HepG2 (cell line): Measurements from ENCODE around the gene NLRC5.

Experiments used
- ARID4A ChIP-seq: sonication (generic); formaldehyde crosslinking; IDR thresholded peaks from 2 replicates; pipeline ENCODE4 v1.5.0; 2020; ENCODE audit warnings: mild to moderate bottlenecking, missing genetic modification reagents, borderline replicate concordance
- ELK4 ChIP-seq: sonication (generic); formaldehyde crosslinking; IDR thresholded peaks from 2 replicates; pipeline ENCODE4 v1.9.0; 2021; ENCODE audit warnings: missing genetic modification reagents, borderline replicate concordance
- HNF1B ChIP-seq: sonication (generic); formaldehyde crosslinking; IDR thresholded peaks from 2 replicates; pipeline ENCODE4 v1.5.1; 2020; ENCODE audit warnings: mild to moderate bottlenecking, moderate library complexity, missing genetic modification reagents
- IKZF5 ChIP-seq: IDR thresholded peaks from 2 replicates; pipeline ENCODE4 v1.6.1; 2018; ENCODE audit warnings: missing genetic modification reagents, mild to moderate bottlenecking, missing compliant biosample characterization
- MAZ ChIP-seq, 2 experiments: sonication (generic) in 1 of 2; formaldehyde crosslinking in 1 of 2; IDR thresholded peaks; 2 replicates each; pipeline versions ENCODE4 v1.5.0 to v1.6.1; 2012 to 2020; ENCODE audit warnings: low read depth in 2 of 2, mild to moderate bottlenecking in 2 of 2, borderline replicate concordance in 1 of 2, improper control_type of control experiment in 1 of 2, low read length in 1 of 2, missing genetic modification reagents in 1 of 2, moderate library complexity in 1 of 2
- MXI1 ChIP-seq: IDR thresholded peaks from 3 replicates; pipeline ENCODE4 v1.6.1; 2012; ENCODE audit warnings: low read depth, low read length, inconsistent platforms, borderline replicate concordance
- RFX5 ChIP-seq: IDR thresholded peaks from 2 replicates; pipeline ENCODE4 v1.6.1; 2011; ENCODE audit warnings: low read depth, low read length, improper control_type of control experiment
- RNF2 ChIP-seq: fragments of 450-650 bp; conservative IDR thresholded peaks from 2 replicates; pipeline ENCODE4 v1.6.1; 2016; ENCODE audit warnings: low read depth
- SKI ChIP-seq: fragments of 450-650 bp; IDR thresholded peaks from one replicate; pipeline ENCODE4 v1.6.1; 2018; ENCODE audit warnings: mild to moderate bottlenecking; ENCODE audit not compliant: partially characterized antibody
- TCF7L2 ChIP-seq: IDR thresholded peaks from 2 replicates; pipeline ENCODE4 v1.6.1; 2011; ENCODE audit warnings: mild to moderate bottlenecking, low read depth, low read length, moderate library complexity
- ZBTB44 ChIP-seq: sonication (generic); formaldehyde crosslinking; IDR thresholded peaks from 2 replicates; pipeline ENCODE4 v1.4.0; 2020; ENCODE audit warnings: missing genetic modification reagents
- ZNF160 ChIP-seq: sonication (generic); formaldehyde crosslinking; IDR thresholded peaks from 2 replicates; pipeline ENCODE4 v1.8.0; 2022; ENCODE audit warnings: mild to moderate bottlenecking, inconsistent platforms, missing genetic modification reagents
- ZNF547 ChIP-seq: sonication (generic); formaldehyde crosslinking; IDR thresholded peaks from 2 replicates; pipeline ENCODE4 v1.5.1; 2020; ENCODE audit warnings: mild to moderate bottlenecking, missing genetic modification reagents

GRCh38 chr16:57036945-57037344 lies 47.6 kb downstream of the NLRC5 start:
- TF ChIP-seq ELK4 (CRISPR knock-in tag) = no peak
- TF ChIP-seq ARID4A (CRISPR knock-in tag) = no peak
- TF ChIP-seq SKI = no peak
- TF ChIP-seq RNF2 = no peak
- TF ChIP-seq TCF7L2 = no peak
- no peak for TF ChIP-seq ZNF547 (CRISPR knock-in tag)
- TF ChIP-seq MXI1 = no peak
- no peak for TF ChIP-seq HNF1B (CRISPR knock-in tag)
- TF ChIP-seq IKZF5 (CRISPR knock-in tag) = no peak
- no peak for TF ChIP-seq ZNF160 (CRISPR knock-in tag)
- no peak for TF ChIP-seq ZBTB44 (CRISPR knock-in tag)
- no peak for TF ChIP-seq MAZ (IDR thresholded peaks at IDR 0.05; ENCODE audit: borderline replicate concordance, low read depth, low read length)
- TF ChIP-seq MAZ (CRISPR knock-in tag; IDR thresholded peaks at IDR 0.05; ENCODE audit: low read depth) = no peak
- TF ChIP-seq RFX5 = no peak
